MM.1S (cell line): ENCODE data around the gene PCGF1.
A peak's percentile ranks its signal among the peaks of the same experiment; 100 is the strongest.

Experiments used
- EZH2 ChIP-seq: fragments of 300-600 bp; sonication (generic); optimal IDR thresholded peaks from 2 replicates; pipeline ENCODE3; 2017; ENCODE audit warnings: low read depth, mild to moderate bottlenecking, antibody characterized with exemption, low read length, mixed read lengths
- EZH2phosphoT487 ChIP-seq: fragments of 300-600 bp; sonication (generic); IDR thresholded peaks from 2 replicates; pipeline ENCODE4 v1.6.1; 2018; ENCODE audit warnings: antibody characterized with exemption, low read length
- TF ChIP-seq, protein P1 (sequence below): fragments of 300-600 bp; sonication (generic); IDR thresholded peaks from 2 replicates; pipeline ENCODE4 v1.5.1; 2016; ENCODE audit warnings: antibody characterized with exemption, low read length, mixed read lengths

DNA sequence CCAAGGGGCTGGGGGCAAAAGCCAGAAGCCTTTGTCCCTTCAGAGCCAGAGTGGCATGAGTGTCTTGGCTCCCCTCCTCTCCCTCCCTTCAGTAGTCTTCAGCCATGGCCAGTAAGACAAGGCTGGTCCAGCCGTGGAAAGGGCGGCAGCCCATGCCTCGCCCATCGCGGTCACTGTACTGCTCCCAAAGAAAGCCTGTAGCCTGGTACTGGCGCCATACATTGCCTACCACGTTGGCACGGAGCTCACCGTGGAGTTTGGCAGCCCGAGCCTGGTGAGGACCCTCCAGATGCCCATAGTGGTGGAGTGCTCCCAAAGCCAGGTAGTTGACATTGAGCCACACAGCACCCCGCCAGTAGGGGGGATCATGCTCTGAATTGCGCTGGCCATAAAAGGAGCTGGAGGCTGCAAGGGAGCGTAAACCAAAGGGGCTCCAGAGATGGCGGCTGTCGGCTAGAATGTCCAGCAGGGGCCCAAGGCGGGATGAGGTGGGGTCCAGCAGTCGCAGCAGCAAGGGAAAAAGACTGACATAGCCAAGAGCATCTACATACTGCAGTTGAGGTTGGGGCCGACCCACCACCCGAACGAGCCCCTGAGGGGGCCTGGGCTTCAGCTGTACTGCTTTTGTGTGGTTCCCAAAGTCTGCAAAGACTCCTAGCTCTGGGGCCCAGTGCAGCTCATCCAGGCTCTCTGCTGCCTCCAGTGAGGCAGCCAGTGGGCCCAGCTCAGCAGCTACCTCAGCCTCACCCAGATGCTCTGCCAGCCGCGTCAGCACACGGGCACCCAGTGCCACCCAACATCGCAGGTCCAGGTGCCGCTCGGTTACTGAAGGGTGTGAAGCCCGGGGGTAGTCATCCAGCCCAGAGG is 46.1 kb downstream of the PCGF1 start:
- TF ChIP-seq, protein P1, sequence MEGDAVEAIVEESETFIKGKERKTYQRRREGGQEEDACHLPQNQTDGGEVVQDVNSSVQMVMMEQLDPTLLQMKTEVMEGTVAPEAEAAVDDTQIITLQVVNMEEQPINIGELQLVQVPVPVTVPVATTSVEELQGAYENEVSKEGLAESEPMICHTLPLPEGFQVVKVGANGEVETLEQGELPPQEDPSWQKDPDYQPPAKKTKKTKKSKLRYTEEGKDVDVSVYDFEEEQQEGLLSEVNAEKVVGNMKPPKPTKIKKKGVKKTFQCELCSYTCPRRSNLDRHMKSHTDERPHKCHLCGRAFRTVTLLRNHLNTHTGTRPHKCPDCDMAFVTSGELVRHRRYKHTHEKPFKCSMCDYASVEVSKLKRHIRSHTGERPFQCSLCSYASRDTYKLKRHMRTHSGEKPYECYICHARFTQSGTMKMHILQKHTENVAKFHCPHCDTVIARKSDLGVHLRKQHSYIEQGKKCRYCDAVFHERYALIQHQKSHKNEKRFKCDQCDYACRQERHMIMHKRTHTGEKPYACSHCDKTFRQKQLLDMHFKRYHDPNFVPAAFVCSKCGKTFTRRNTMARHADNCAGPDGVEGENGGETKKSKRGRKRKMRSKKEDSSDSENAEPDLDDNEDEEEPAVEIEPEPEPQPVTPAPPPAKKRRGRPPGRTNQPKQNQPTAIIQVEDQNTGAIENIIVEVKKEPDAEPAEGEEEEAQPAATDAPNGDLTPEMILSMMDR, result peak; percentile 16; the same call in 1 of the 2 replicates
- TF ChIP-seq EZH2phosphoT487 (no peak), EZH2 (no peak)
